ENCODE results near the gene DMAC2. TPM values are rescaled to one million over a fixed set of nuclear protein-coding genes. Genes with fewer than 3 reads are reported as not detected.
A peak's percentile ranks its signal among the peaks of the same experiment; 100 is the strongest.

The DMAC2 gene
- total and polyA plus RNA-seq, 2 of the 13 experiments (the other 11 are each of a cell fraction or from before 2014, with no cell fraction given) = 39.0 to 66.0 TPM

- peak; percentile 95 for TF ChIP-seq FOSL1 (CRISPR knock-in tag; IDR thresholded peaks at IDR 0.05; ENCODE audit: borderline replicate concordance)
- TF ChIP-seq EZH2 (conservative IDR thresholded peaks at IDR 0.05; ENCODE audit: low read depth, low read length) = no peak
- TF ChIP-seq CSRNP1 (CRISPR knock-in tag; IDR thresholded peaks at IDR 0.05) = no peak
- TF ChIP-seq KDM6A (CRISPR knock-in tag; IDR thresholded peaks at IDR 0.05; ENCODE audit: low read depth) = no peak
- no peak for TF ChIP-seq ZFP36L2 (CRISPR knock-in tag; IDR thresholded peaks at IDR 0.05)
- TF ChIP-seq JUN (CRISPR knock-in tag; IDR thresholded peaks at IDR 0.05) = peak; percentile 88
- TF ChIP-seq, protein P1, sequence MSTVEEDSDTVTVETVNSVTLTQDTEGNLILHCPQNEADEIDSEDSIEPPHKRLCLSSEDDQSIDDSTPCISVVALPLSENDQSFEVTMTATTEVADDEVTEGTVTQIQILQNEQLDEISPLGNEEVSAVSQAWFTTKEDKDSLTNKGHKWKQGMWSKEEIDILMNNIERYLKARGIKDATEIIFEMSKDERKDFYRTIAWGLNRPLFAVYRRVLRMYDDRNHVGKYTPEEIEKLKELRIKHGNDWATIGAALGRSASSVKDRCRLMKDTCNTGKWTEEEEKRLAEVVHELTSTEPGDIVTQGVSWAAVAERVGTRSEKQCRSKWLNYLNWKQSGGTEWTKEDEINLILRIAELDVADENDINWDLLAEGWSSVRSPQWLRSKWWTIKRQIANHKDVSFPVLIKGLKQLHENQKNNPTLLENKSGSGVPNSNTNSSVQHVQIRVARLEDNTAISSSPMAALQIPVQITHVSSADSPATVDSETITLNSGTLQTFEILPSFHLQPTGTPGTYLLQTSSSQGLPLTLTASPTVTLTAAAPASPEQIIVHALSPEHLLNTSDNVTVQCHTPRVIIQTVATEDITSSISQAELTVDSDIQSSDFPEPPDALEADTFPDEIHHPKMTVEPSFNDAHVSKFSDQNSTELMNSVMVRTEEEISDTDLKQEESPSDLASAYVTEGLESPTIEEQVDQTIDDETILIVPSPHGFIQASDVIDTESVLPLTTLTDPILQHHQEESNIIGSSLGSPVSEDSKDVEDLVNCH (CRISPR knock-in tag; IDR thresholded peaks at IDR 0.05) = no peak
- no peak for TF ChIP-seq TAF15 (IDR thresholded peaks at IDR 0.05; ENCODE audit: low read depth, low read length, poor library complexity, severe bottlenecking)
- TF ChIP-seq FOXA3 (CRISPR knock-in tag; IDR thresholded peaks at IDR 0.05) = peak; percentile 35; the same call in 1 of the 2 replicates
- TF ChIP-seq FUBP1 (CRISPR knock-in tag; IDR thresholded peaks at IDR 0.05; ENCODE audit: borderline replicate concordance) = no peak
- TF ChIP-seq ZNF549 (CRISPR knock-in tag; IDR thresholded peaks at IDR 0.05) = no peak
- no peak for TF ChIP-seq POGZ (CRISPR knock-in tag; IDR thresholded peaks at IDR 0.05)
- TF ChIP-seq, protein P2, sequence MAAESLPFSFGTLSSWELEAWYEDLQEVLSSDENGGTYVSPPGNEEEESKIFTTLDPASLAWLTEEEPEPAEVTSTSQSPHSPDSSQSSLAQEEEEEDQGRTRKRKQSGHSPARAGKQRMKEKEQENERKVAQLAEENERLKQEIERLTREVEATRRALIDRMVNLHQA (CRISPR knock-in tag; IDR thresholded peaks at IDR 0.05) = no peak
- TF ChIP-seq HIVEP1 (CRISPR knock-in tag; IDR thresholded peaks at IDR 0.05) = no peak
- TF ChIP-seq XBP1 (CRISPR knock-in tag; IDR thresholded peaks at IDR 0.05) = no peak
- no peak for TF ChIP-seq SNRNP70 (IDR thresholded peaks at IDR 0.05; ENCODE audit: low read depth, low read length)
- TF ChIP-seq FOXC1 (CRISPR knock-in tag; IDR thresholded peaks at IDR 0.05; ENCODE audit: borderline replicate concordance) = no peak; the same call in 1 of the 2 replicates
- TF ChIP-seq ZFP1 (CRISPR knock-in tag; IDR thresholded peaks at IDR 0.05) = no peak
- no peak for TF ChIP-seq FOXA1 (IDR thresholded peaks at IDR 0.05)
- TF ChIP-seq FOXA1 (CRISPR knock-in tag; IDR thresholded peaks at IDR 0.05) = peak; percentile 43; the same call in 1 of the 2 replicates
- TF ChIP-seq ADNP (CRISPR knock-in tag; IDR thresholded peaks at IDR 0.05) = no peak
- TF ChIP-seq SPEN (CRISPR knock-in tag; IDR thresholded peaks at IDR 0.05; ENCODE audit: low read depth) = no peak
- TF ChIP-seq IRF2 (CRISPR knock-in tag; IDR thresholded peaks at IDR 0.05) = no peak
- TF ChIP-seq PATZ1 (CRISPR knock-in tag; IDR thresholded peaks at IDR 0.05) = 0 out of 2 replicates have a peak, but pooled peaks have one; percentile 27
- peak; percentile 15; the same call in 1 of the 2 replicates for TF ChIP-seq YEATS2 (CRISPR knock-in tag; IDR thresholded peaks at IDR 0.05; ENCODE audit: borderline replicate concordance)
Observed at GRCh38 chr19:41409288-41409687, 30.4 kb downstream of the DMAC2 start (continued).

All from HepG2 (cell line).